GM19395 (cell line): ENCODE data around the gene HRAS.
"Not testable (repeated sequence)": the region's sequence is repeated elsewhere in the genome, so short reads cannot be mapped to it uniquely, and the experiment has no call there.

ENCODE experiments used
- ATAC-seq: cut with Tn5 transposase; IDR thresholded peaks from one replicate; pipeline ENCODE4 v1.9.1; 2021; ENCODE audit warnings: mild to moderate bottlenecking, moderate library complexity; ENCODE audit not compliant: unreplicated experiment

The HRAS gene

GRCh38 chr11:535519-536454 lies at the start of gene HRAS:
HRAS (minus strand) TSS chr11:535576.
- peak; percentile 67 for ATAC-seq

GRCh38 chr11:584287-584686 lies 48.9 kb upstream of the HRAS start:
- no peak for ATAC-seq

- no peak for ATAC-seq
Measured at GRCh38 chr11:581752-582151, 46.4 kb upstream of the HRAS start.

GRCh38 chr11:581342-581741 lies 46.0 kb upstream of the HRAS start:
- ATAC-seq, result no peak

GRCh38 chr11:579830-580601 lies 44.6 kb upstream of the HRAS start:
- ATAC-seq, result no peak

- ATAC-seq, result no peak
Measured at GRCh38 chr11:578276-579035, 43.1 kb upstream of the HRAS start.

GRCh38 chr11:577611-577894 lies 42.2 kb upstream of the HRAS start:
- ATAC-seq, result no peak

GRCh38 chr11:576811-577610 lies 41.6 kb upstream of the HRAS start:
- ATAC-seq, result no peak

- ATAC-seq, result peak; percentile 82
Measured at GRCh38 chr11:575996-576768, 40.8 kb upstream of the HRAS start, which contains the start of gene PHRF1. PHRF1 (plus strand) TSS chr11:576470; CDS start chr11:581513, 5,043 bp downstream.

GRCh38 chr11:575313-575995 lies 40.1 kb upstream of the HRAS start:
- no peak for ATAC-seq

- ATAC-seq, result no peak
Measured at GRCh38 chr11:574632-575312, 39.4 kb upstream of the HRAS start.

GRCh38 chr11:574031-574570 lies 38.7 kb upstream of the HRAS start:
- ATAC-seq, result not testable (repeated sequence)

- ATAC-seq, result no peak
Measured at GRCh38 chr11:573146-573759, 37.9 kb upstream of the HRAS start.

GRCh38 chr11:571802-572185 lies 36.4 kb upstream of the HRAS start:
- no peak for ATAC-seq

GRCh38 chr11:569158-569885 lies 33.9 kb upstream of the HRAS start:
- no peak for ATAC-seq

GRCh38 chr11:568306-569157 lies 33.2 kb upstream of the HRAS start:
- ATAC-seq, result peak; percentile 84
